Stomach (tissue), 9 donors: ENCODE results near the gene FTO. TPM values are rescaled to one million over a fixed set of nuclear protein-coding genes. Genes with fewer than 3 reads are reported as not detected.
A peak's percentile ranks its signal among the peaks of the same experiment; 100 is the strongest.

Source experiments
- DNase-seq, 2 donors: peaks; one replicate each; pipeline versions ENCODE4 v3.0.0 to v3.0.0-alpha.2; 2013 to 2019
- H3K27ac ChIP-seq, 5 donors: fragments of 200-600 bp in 4 of 5; sonication (generic) in 4 of 5; one replicate each; pipeline ENCODE4 v1.5.1; 2013 to 2019; ENCODE audit warnings: mild to moderate bottlenecking in 1 of 5, moderate library complexity in 1 of 5
- H3K27me3 ChIP-seq, 3 donors: fragments of 200-600 bp; sonication (generic); one replicate each; pipeline ENCODE4 v1.5.1; 2017 to 2019; ENCODE audit warnings: mixed run types in 1 of 3
- H3K36me3 ChIP-seq, 4 donors: fragments of 200-600 bp; sonication (generic); 1 replicate in 3 of 4; 2 replicates in 1 of 4; pipeline ENCODE4 v1.5.1; 2016 to 2019
- H3K4me1 ChIP-seq, 4 donors: fragments of 200-600 bp; sonication (generic); one replicate each; pipeline ENCODE4 v1.5.1; 2016 to 2019
- H3K4me3 ChIP-seq, 4 donors: fragments of 200-600 bp; sonication (generic) in 3 of 4; one replicate each; pipeline ENCODE4 v1.5.1; 2016 to 2019; ENCODE audit warnings: mild to moderate bottlenecking in 1 of 4
- H3K9me3 ChIP-seq, 4 donors: fragments of 200-600 bp; sonication (generic); one replicate each; pipeline ENCODE4 v1.5.1; 2016 to 2019
- EP300 ChIP-seq: sonication (generic); formaldehyde crosslinking; IDR thresholded peaks from one replicate; pipeline ENCODE4 v1.6.1; 2017; ENCODE audit warnings: antibody characterized with exemption
- POLR2A ChIP-seq, 4 donors: fragments of 450-650 bp; IDR thresholded peaks; one replicate each; pipeline ENCODE4 v1.6.1; 2016; ENCODE audit warnings: antibody characterized with exemption in 4 of 4, control low read depth in 2 of 4, mild to moderate bottlenecking in 1 of 4, moderate library complexity in 1 of 4
- POLR2AphosphoS5 ChIP-seq, 3 donors: sonication (generic); formaldehyde crosslinking; IDR thresholded peaks; one replicate each; pipeline ENCODE4 v1.6.1; 2016; ENCODE audit warnings: antibody characterized with exemption in 3 of 3
- WGBS, 5 donors: extraction: QIAGEN DNeasy Blood & Tissue Kit in 3 of 5; methylation state at CpG; one replicate each; pipeline versions ENCODE4 v1.1.5 to v1.1.7; 2013 to 2018; 5-methylcytosine and 5-hydroxymethylcytosine counted together
- intact Hi-C: fragments of 100-400 bp; cut with DNase I; formaldehyde crosslinking; loops from one replicate; pipeline ENCODE4 v1.15.1; 2023; ENCODE audit warnings: low total_unique reads
- polyA plus RNA-seq, 3 donors: library from polyadenylated mRNA; stranded (reverse); fragments of 200-250 nt; gene quantifications; one replicate each; pipeline ENCODE4 v1.2.3, GENCODE V29; 2013
- total RNA-seq, 5 donors: library from RNA; depleted of rRNA; stranded (reverse); fragments of >200 nt; gene quantifications; one replicate each; pipeline versions ENCODE4 v1.1.0 to v1.2.3, GENCODE V29; 2014 to 2016
- TF ChIP-seq, protein P1 (sequence below), 7 experiments: fragments of 450-650 bp in 4 of 7; fragments of 200-600 bp in 3 of 7; sonication (generic) in 3 of 7; IDR thresholded peaks; one replicate each; pipeline ENCODE4 v1.5.1; 2016 to 2019; ENCODE audit warnings: antibody characterized with exemption in 7 of 7, control low read depth in 2 of 7, mild to moderate bottlenecking in 1 of 7
- donor health status: healthy with polysubstance abuse.
- donor health status: Bipolar disorder and iron deficiency.
- donor health status: healthy.

Gene FTO
- total and polyA plus RNA-seq, 8 donors, result 9.3 to 88.7 (median 24.6) TPM

DNA sequence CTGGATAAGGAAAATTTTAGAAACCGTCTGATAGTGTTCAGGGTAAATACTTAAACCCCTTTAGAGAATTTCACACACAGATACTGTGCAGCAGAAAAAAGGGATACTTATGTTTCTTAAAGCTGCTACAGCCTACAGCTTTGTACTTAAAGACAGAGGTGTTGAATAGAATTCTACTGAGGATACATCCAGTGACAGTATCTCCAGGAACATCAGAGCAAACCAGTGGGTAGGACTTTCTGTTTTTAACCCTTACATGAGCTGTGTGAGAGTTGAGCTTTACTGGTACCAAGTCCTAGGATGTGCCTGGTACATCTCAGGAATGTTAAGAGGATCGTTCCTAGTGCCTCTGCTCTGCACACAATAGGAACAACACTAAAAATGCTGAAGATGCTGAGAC is 191.5 kb downstream of the FTO start:
- Histone ChIP-seq H3K4me3 (no peak overlapping the region), H3K27me3 (no peaks in the 10 kb centered on the region), H3K9me3 (no peaks in the 10 kb centered on the region), H3K36me3 (no peaks in the 10 kb centered on the region), H3K4me1 (peaks cover 5 to 58% (median 36%) of the 10 kb centered on the region in 4 donors), H3K27ac (no peak overlapping the region)
- TF ChIP-seq, protein P1, sequence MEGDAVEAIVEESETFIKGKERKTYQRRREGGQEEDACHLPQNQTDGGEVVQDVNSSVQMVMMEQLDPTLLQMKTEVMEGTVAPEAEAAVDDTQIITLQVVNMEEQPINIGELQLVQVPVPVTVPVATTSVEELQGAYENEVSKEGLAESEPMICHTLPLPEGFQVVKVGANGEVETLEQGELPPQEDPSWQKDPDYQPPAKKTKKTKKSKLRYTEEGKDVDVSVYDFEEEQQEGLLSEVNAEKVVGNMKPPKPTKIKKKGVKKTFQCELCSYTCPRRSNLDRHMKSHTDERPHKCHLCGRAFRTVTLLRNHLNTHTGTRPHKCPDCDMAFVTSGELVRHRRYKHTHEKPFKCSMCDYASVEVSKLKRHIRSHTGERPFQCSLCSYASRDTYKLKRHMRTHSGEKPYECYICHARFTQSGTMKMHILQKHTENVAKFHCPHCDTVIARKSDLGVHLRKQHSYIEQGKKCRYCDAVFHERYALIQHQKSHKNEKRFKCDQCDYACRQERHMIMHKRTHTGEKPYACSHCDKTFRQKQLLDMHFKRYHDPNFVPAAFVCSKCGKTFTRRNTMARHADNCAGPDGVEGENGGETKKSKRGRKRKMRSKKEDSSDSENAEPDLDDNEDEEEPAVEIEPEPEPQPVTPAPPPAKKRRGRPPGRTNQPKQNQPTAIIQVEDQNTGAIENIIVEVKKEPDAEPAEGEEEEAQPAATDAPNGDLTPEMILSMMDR (IDR thresholded peaks at IDR 0.05), result no peak
- TF ChIP-seq POLR2A (IDR thresholded peaks at IDR 0.05) (no peak), POLR2AphosphoS5 (IDR thresholded peaks at IDR 0.05) (no peak), EP300 (no peak)
- 65 to 76% (median 74%) methylated on average over 2 of the region's 2 CpGs for WGBS, 5 donors
- intact Hi-C loops, result no loop called here
- no peak for DNase-seq

DNA sequence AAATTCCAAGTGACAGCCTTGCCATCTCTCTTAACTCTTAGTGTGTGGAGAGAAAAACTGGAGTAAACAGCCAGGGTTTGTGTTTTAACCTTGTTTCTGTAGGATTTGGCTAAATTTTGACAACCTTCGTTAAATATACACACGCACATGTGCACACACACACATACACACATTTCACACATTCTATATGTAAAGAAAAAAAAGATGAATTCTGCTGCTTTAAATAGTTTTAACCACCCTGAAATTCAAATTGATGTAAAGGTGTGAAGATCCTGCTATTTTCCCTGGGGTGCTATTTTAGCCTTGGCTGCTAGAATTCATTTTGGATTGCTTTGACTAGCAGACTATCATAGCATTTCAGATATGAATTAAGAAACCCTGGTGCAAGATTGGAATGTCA is 191.9 kb downstream of the FTO start:
- Histone ChIP-seq H3K27ac (no peak overlapping the region), H3K4me3 (no peak overlapping the region), H3K9me3 (no peaks in the 10 kb centered on the region), H3K36me3 (no peaks in the 10 kb centered on the region), H3K4me1 (peaks cover 5 to 58% (median 38%) of the 10 kb centered on the region in 4 donors), H3K27me3 (no peaks in the 10 kb centered on the region)
- TF ChIP-seq EP300 (no peak), POLR2A (IDR thresholded peaks at IDR 0.05) (no peak), POLR2AphosphoS5 (IDR thresholded peaks at IDR 0.05) (no peak)
- TF ChIP-seq, protein P1 (IDR thresholded peaks at IDR 0.05), result no peak
- WGBS, 5 donors, result 95 to 99% (median 97%) methylated on average over 2 of the region's 2 CpGs
- DNase-seq, result no peak
- intact Hi-C loops, result no loop called here

GRCh38 chr16:53896722-53897121 is 192.8 kb downstream of the FTO start:
- intact Hi-C loops, result no loop called here
- H3K27me3 ChIP-seq, result no peaks in the 10 kb centered on the region
- no peaks in the 10 kb centered on the region for H3K9me3 ChIP-seq
- H3K4me1 ChIP-seq, result peaks cover 5 to 59% (median 38%) of the 10 kb centered on the region in 4 donors
- H3K4me3 ChIP-seq, result no peak overlapping the region
- WGBS, 5 donors, result 79 to 93% (median 84%) methylated on average over 7 of the region's 7 CpGs
- H3K36me3 ChIP-seq, result no peaks in the 10 kb centered on the region
- TF ChIP-seq, protein P1 (IDR thresholded peaks at IDR 0.05), result no peak
- no peak for TF ChIP-seq POLR2A (IDR thresholded peaks at IDR 0.05)
- no peak for TF ChIP-seq POLR2AphosphoS5 (IDR thresholded peaks at IDR 0.05)
- TF ChIP-seq EP300, result no peak
- H3K27ac ChIP-seq, result no peak overlapping the region
- DNase-seq, result peak in 1 of 2 donors; percentile 65

DNA sequence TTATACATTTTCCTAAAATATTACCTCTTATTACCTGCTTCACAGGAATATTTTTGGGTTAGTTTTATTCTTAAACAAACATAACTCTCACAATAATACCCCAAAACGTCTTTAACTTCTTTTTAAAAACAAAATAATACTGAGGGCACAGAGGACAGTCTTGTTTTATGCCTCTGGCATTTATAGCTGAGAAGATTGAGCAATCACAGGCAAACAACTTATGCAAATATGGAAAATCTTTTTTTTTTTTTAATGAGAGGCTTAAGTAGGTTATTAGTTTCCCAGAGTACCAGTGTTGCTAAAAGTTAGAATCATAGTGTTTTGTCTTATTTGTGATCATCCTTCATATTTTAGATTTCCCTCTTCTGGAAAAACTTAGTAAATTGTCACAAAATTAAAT is 195.0 kb downstream of the FTO start:
- intact Hi-C loops, result no loop called here
- Histone ChIP-seq H3K9me3 (no peaks in the 10 kb centered on the region), H3K27me3 (no peaks in the 10 kb centered on the region), H3K4me1 (peaks cover 4 to 38% (median 25%) of the 10 kb centered on the region in 4 donors), H3K36me3 (no peaks in the 10 kb centered on the region), H3K27ac (no peak overlapping the region), H3K4me3 (no peak overlapping the region)
- DNase-seq, result no peak
- WGBS, 5 donors, result 11 to 30% (median 20%) methylated on average over 1 of the region's 1 CpG
- no peak for TF ChIP-seq EP300
- TF ChIP-seq POLR2AphosphoS5 (IDR thresholded peaks at IDR 0.05), result no peak
- TF ChIP-seq, protein P1 (IDR thresholded peaks at IDR 0.05), result no peak
- TF ChIP-seq POLR2A (IDR thresholded peaks at IDR 0.05), result no peak
